MCF 10A (cell line): ENCODE data around the gene BNIP3. TPM values are rescaled to one million over a fixed set of nuclear protein-coding genes. Genes with fewer than 3 reads are reported as not detected.

Experiments
- BruUV-seq: library from RNA; stranded (reverse); fragments of 400-500 nt; replicated peaks from 2 replicates; lab custom pipeline; 2021; lab: Mats Ljungman, UMichigan
- CTCF ChIA-PET: fragments of 300-600 bp; sonication (Branson Sonifier 250); formaldehyde crosslinking; extraction: SDS; loops from one replicate; lab custom pipeline; 2021; ENCODE audit warnings: antibody characterized with exemption, inconsistent platforms; lab: Yijun Ruan, JAX
- POLR2A ChIA-PET: fragments of 300-600, 350-650 bp; sonication (Branson Sonifier 250); formaldehyde crosslinking; extraction: SDS; loops from one replicate; lab custom pipeline; 2020; ENCODE audit warnings: antibody characterized with exemption, inconsistent platforms; lab: Yijun Ruan, JAX
- DNase-seq: peaks from one replicate; pipeline ENCODE4 v3.0.0-alpha.2; 2018; ENCODE audit not compliant: unreplicated experiment
- H3K27ac Mint-ChIP-seq: one replicate; pipeline ENCODE4 v1.8.0; 2022; ENCODE audit warnings: mild to moderate bottlenecking, low read depth, mixed read lengths; ENCODE audit not compliant: unreplicated experiment
- H3K27me3 Mint-ChIP-seq: one replicate; pipeline ENCODE4 v1.8.0; 2022; ENCODE audit warnings: mixed read lengths; ENCODE audit not compliant: insufficient read depth, unreplicated experiment
- H3K36me3 Mint-ChIP-seq: one replicate; pipeline ENCODE4 v1.8.0; 2022; ENCODE audit warnings: mild to moderate bottlenecking, moderate library complexity, mixed read lengths; ENCODE audit not compliant: insufficient read depth, unreplicated experiment
- H3K4me1 Mint-ChIP-seq: one replicate; pipeline ENCODE4 v1.8.0; 2022; ENCODE audit warnings: mixed read lengths; ENCODE audit not compliant: insufficient read depth, unreplicated experiment
- H3K4me3 Mint-ChIP-seq: one replicate; pipeline ENCODE4 v1.8.0; 2022; ENCODE audit warnings: mild to moderate bottlenecking, moderate library complexity, mixed read lengths; ENCODE audit not compliant: unreplicated experiment
- H3K9me3 Mint-ChIP-seq: one replicate; pipeline ENCODE4 v1.8.0; 2022; ENCODE audit warnings: mixed read lengths; ENCODE audit not compliant: unreplicated experiment
- intact Hi-C: fragments of 100-400 bp; cut with micrococcal nuclease; formaldehyde crosslinking; loops from 2 replicates; pipeline ENCODE4 v1.14.1; 2022
- total RNA-seq: library from RNA; stranded (reverse); gene quantifications from 2 replicates; pipeline ENCODE4 v1.2.3, GENCODE V29; 2022
- TF ChIP-seq, protein P1 (sequence below): fragments of 200-600 bp; IDR thresholded peaks from one replicate; pipeline ENCODE4 v1.8.0; 2022; ENCODE audit warnings: antibody characterized with exemption, mild to moderate bottlenecking; ENCODE audit not compliant: unreplicated experiment

Gene BNIP3
- total RNA-seq, 1 experiment from 2014 or later: 47.0 TPM

DNA sequence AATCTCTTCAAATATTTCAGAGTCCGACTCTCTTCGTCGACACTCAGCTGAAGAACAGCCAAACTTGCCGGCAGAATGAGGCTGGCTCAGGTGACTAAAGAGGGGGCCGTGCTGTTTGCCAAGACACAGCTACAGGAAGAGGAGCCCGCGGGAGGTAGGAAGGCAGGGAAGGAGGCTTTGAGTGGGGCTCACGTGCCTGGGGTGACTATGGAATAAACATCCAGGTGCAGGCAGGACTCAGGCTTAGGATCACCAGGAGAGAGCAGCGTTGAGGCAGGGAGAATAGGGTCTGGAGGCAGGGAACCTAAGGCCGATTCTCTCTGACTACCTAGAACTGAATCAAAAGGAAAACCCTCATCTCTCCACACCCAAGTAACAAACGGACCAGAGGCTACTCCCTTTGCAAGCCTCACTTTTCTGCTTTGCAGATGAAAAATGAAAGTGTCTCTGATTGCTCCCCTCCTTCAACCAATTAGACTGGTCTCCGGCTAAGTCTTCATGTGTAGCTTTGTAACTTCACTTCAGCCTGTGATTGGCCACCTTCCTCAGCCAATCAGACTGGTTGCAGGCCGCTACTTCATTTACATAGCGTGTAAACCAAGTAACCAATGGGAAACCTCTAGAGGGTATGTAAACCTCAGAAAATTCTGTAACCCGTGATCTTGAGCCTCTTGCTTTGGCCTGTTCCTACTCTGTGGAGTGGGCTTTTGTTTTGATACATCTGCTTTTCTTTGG, 19.7 kb upstream of the BNIP3 start:
- peaks cover 24% of the 10 kb centered on the region for H3K4me1 Mint-ChIP-seq
- no peak for DNase-seq

GRCh38 chr10:131998845-131999681, 17.3 kb upstream of the BNIP3 start:
- POLR2A ChIA-PET: interaction anchor here (1.0 to 3.4 kb wide), 3 partner anchors 11 to 18 kb away, joined by 3 to 23 read pairs (median 8); partner anchors contain the start of gene BNIP3
- CTCF ChIA-PET: interaction anchor here (1.0 to 5.6 kb wide), 4 partner anchors 12 to 113 kb away, joined by 4 to 37 read pairs (median 4); no protein-coding TSS in a partner anchor
- H3K27ac Mint-ChIP-seq: peak overlapping the region; percentile 97
- no peak for DNase-seq
- TF ChIP-seq, protein P1, sequence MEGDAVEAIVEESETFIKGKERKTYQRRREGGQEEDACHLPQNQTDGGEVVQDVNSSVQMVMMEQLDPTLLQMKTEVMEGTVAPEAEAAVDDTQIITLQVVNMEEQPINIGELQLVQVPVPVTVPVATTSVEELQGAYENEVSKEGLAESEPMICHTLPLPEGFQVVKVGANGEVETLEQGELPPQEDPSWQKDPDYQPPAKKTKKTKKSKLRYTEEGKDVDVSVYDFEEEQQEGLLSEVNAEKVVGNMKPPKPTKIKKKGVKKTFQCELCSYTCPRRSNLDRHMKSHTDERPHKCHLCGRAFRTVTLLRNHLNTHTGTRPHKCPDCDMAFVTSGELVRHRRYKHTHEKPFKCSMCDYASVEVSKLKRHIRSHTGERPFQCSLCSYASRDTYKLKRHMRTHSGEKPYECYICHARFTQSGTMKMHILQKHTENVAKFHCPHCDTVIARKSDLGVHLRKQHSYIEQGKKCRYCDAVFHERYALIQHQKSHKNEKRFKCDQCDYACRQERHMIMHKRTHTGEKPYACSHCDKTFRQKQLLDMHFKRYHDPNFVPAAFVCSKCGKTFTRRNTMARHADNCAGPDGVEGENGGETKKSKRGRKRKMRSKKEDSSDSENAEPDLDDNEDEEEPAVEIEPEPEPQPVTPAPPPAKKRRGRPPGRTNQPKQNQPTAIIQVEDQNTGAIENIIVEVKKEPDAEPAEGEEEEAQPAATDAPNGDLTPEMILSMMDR: no peak
- H3K4me1 Mint-ChIP-seq: peaks cover 25% of the 10 kb centered on the region
- H3K36me3 Mint-ChIP-seq: peaks cover 7% of the 10 kb centered on the region
- H3K4me3 Mint-ChIP-seq: no peak overlapping the region
- intact Hi-C loops: no loop called here
- no peaks in the 10 kb centered on the region for H3K9me3 Mint-ChIP-seq
- BruUV-seq: no TSS peak
- no peaks in the 10 kb centered on the region for H3K27me3 Mint-ChIP-seq

More for the DNA sequence above, 19.7 kb upstream of the BNIP3 start:
- Mint-ChIP-seq H3K27me3 (no peaks in the 10 kb centered on the region), H3K36me3 (peaks cover 7% of the 10 kb centered on the region), H3K27ac (no peak overlapping the region), H3K9me3 (no peaks in the 10 kb centered on the region), H3K4me3 (no peak overlapping the region)
- TF ChIP-seq, protein P1: no peak
- intact Hi-C loops: no loop called here
- ChIA-PET POLR2A (no interaction called here), CTCF (interaction anchor here (1.2 kb wide), 1 partner anchor 12 kb away, joined by 3 read pairs; no protein-coding TSS in a partner anchor)
- no TSS peak for BruUV-seq

- Mint-ChIP-seq H3K36me3 (peaks cover 7% of the 10 kb centered on the region), H3K4me1 (peaks cover 25% of the 10 kb centered on the region), H3K27ac (peak overlapping the region; percentile 97), H3K27me3 (no peaks in the 10 kb centered on the region), H3K9me3 (no peaks in the 10 kb centered on the region), H3K4me3 (peak overlapping the region; percentile 54)
- ChIA-PET CTCF (interaction anchor here (0.6 to 5.6 kb wide), 4 partner anchors 11 to 146 kb away, joined by 3 to 37 read pairs (median 4); no protein-coding TSS in a partner anchor), POLR2A (interaction anchor here (0.6 to 3.4 kb wide), 13 partner anchors 9 to 113 kb away, joined by 3 to 23 read pairs (median 5); partner anchors contain the start of gene BNIP3)
- no TSS peak for BruUV-seq
- intact Hi-C loops: no loop called here
- TF ChIP-seq, protein P1: no peak
- DNase-seq: no peak
Observed at GRCh38 chr10:131998050-131998844, 16.5 kb upstream of the BNIP3 start.
